ENCODE results near the gene ALOX12B. TPM values are rescaled to one million over a fixed set of nuclear protein-coding genes. Genes with fewer than 3 reads are reported as not detected.

ALOX12B gene
- total and polyA plus RNA-seq, 2 of the 8 experiments (the other 6 are each of a cell fraction or from before 2014, with no cell fraction given): 0.86 TPM; not detected in 1

DNA sequence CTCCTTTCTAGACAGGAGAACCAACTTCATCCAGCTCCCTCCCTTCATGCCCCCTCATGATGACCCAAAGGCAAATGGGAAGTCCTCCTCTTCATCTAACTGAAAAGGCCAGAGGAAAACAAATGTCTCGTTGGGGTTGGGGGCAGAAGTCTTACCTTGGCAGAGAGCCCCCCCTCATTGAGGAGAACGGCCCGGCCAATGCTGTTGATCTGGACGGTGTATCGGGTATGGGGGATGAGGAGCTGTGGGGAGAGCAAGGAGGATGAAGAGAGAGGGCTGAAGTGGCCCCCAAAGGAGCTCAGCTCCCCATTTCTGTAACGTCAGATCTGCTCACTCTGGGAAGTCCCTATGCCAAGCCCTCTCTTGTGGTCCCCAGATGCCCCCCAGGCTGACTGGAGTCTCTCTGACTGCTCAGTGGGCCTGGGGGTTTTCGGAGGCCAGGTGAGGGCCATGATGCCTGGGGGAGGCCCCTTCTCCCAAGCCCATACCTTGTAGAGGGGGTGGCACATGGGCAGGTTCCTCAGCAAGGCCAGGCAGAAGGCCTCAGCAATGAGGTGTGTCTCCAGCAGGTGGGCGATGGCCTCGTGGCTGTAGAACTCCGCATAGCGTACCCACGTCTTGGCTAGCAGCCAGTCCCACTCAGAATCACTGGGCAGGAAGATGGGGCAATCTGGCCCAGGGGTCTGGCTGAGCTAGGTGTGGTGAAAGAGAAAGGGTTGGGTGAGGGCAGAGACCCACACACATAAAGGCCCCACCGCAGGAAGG is 10.8 kb downstream of the ALOX12B start:
- Histone ChIP-seq H3K56ac (replicated peaks; ENCODE audit: insufficient read length, low read depth, low read length) (no peak overlapping the region), H3K79me1 (ENCODE audit: low read depth, low read length) (no peaks in the 10 kb centered on the region), H2BK5ac (ENCODE audit: low read depth, low read length) (no peak overlapping the region), H2BK15ac (ENCODE audit: low read length) (no peak overlapping the region), H3K27me3 (replicated peaks in 1 of 4; ENCODE audit: control insufficient read depth in 3 of 4, extremely low read depth in 1 of 4, insufficient read depth in 3 of 4, low read length in 3 of 4) (peaks cover 29 to 68% (median 56%) of the 10 kb centered on the region in 4 experiments), H2BK120ac (replicated peaks; ENCODE audit: low read depth, low read length) (no peak overlapping the region), H3K27ac (ENCODE audit: low read depth, low read length) (no peak overlapping the region), H4K91ac (replicated peaks; ENCODE audit: insufficient read length, low read length) (no peak overlapping the region), H3K23ac (ENCODE audit: insufficient read length) (no peak overlapping the region), H3K18ac (ENCODE audit: extremely low read depth, low read length) (no peak overlapping the region), H3K79me2 (ENCODE audit: control insufficient read depth in 1 of 2, insufficient read depth in 2 of 2, low read length in 2 of 2) (no peaks in the 10 kb centered on the region), H3K23me2 (ENCODE audit: low read depth, low read length) (peaks cover 13% of the 10 kb centered on the region), H4K20me1 (replicated peaks in 1 of 2; ENCODE audit: control insufficient read depth in 1 of 2, insufficient read depth in 2 of 2, low read length in 2 of 2) (peaks cover 0 to 4% of the 10 kb centered on the region in 2 experiments), H3K9ac (replicated peaks in 1 of 4; ENCODE audit: extremely low read depth in 1 of 4, low read depth in 3 of 4, low read length in 3 of 4) (no peak overlapping the region), H4K8ac (ENCODE audit: extremely low read depth, insufficient read depth, low read length) (no peak overlapping the region), H2BK20ac (ENCODE audit: low read length) (no peak overlapping the region), H3K36me3 (ENCODE audit: control insufficient read depth in 2 of 4, insufficient read depth in 4 of 4, low read length in 3 of 4) (no peaks in the 10 kb centered on the region), H3K4ac (replicated peaks; ENCODE audit: insufficient read length, low read depth, low read length) (no peak overlapping the region), H2AK5ac (ENCODE audit: low read depth, low read length) (no peak overlapping the region), H3K4me1 (replicated peaks in 1 of 4; ENCODE audit: control insufficient read depth in 3 of 4, insufficient read depth in 4 of 4, low read length in 3 of 4) (peaks cover 0 to 24% (median 12%) of the 10 kb centered on the region in 4 experiments; a peak in 6 of 7 replicates), H3K4me2 (ENCODE audit: insufficient read depth in 1 of 2, low read depth in 2 of 2, low read length in 2 of 2) (no peak overlapping the region), H2AFZ (ENCODE audit: low read length) (no peak overlapping the region), H2BK12ac (ENCODE audit: low read depth, low read length) (no peak overlapping the region), H4K5ac (ENCODE audit: insufficient read length, low read depth, low read length) (no peak overlapping the region), H3K14ac (ENCODE audit: insufficient read length) (no peak overlapping the region), H3K4me3 (ENCODE audit: extremely low read depth in 1 of 4, insufficient read depth in 2 of 4, low read depth in 3 of 4, low read length in 4 of 4) (no peak overlapping the region), H3K9me3 (ENCODE audit: insufficient read depth in 2 of 2, low read depth in 1 of 2, low read length in 1 of 2) (no peaks in the 10 kb centered on the region)
- 87% methylated on average over 13 of the region's 13 CpGs; no CpG with 5 or more reads in 1 of the 2 experiments for whole genome bisulfite sequencing, 2 experiments (ENCODE audit: extremely low coverage in 1 of 2, insufficient coverage in 1 of 2, insufficient read length in 1 of 2, insufficient replicate concordance in 2 of 2, low coverage in 1 of 2, low lambda C conversion rate in 2 of 2, missing lambda C conversion rate in 1 of 2)
- ChIA-PET CTCF (ENCODE audit: partially characterized antibody) (interaction anchor here (0.6 to 17.3 kb wide), 8 partner anchors 12 to 145 kb away, joined by 3 to 315 read pairs (median 60); partner anchors contain the start of genes ALOX12B, ALOXE3 and PER1), POLR2A (ENCODE audit: partially characterized antibody) (interaction anchor here (0.8 to 1.6 kb wide), 3 partner anchors 16 to 97 kb away, joined by 3 to 4 read pairs (median 3); no protein-coding TSS in a partner anchor)
- DNase-seq (ENCODE audit: low read depth in 1 of 2, low spot score in 2 of 2): no peak
- FAIRE-seq: no peak
- TF ChIP-seq ASH2L (IDR thresholded peaks at IDR 0.05; ENCODE audit: low read length): no peak
- TF ChIP-seq JUND (IDR thresholded peaks at IDR 0.05; ENCODE audit: low read length): no peak
- no peak for TF ChIP-seq GABPA (IDR thresholded peaks at IDR 0.05; ENCODE audit: borderline replicate concordance, insufficient read depth, low read length)
- TF ChIP-seq POU5F1 (IDR thresholded peaks at IDR 0.05; ENCODE audit: low read depth, low read length): no peak
- TF ChIP-seq TEAD4 (IDR thresholded peaks at IDR 0.05; ENCODE audit: low read depth, low read length): no peak
- no peak for TF ChIP-seq YY1 (IDR thresholded peaks at IDR 0.05; ENCODE audit: low read depth, low read length)
- TF ChIP-seq TCF12 (IDR thresholded peaks at IDR 0.05; ENCODE audit: low read depth, low read length): no peak
- TF ChIP-seq TAF1 (IDR thresholded peaks at IDR 0.05; ENCODE audit: low read depth, low read length): no peak
- no peak for TF ChIP-seq POLR2AphosphoS5 (IDR thresholded peaks at IDR 0.05; ENCODE audit: low read depth, low read length)
- no peak for TF ChIP-seq RFX5 (IDR thresholded peaks at IDR 0.05; ENCODE audit: borderline replicate concordance, low read depth, low read length)
- TF ChIP-seq SP4 (IDR thresholded peaks at IDR 0.05; ENCODE audit: low read length): no peak
- TF ChIP-seq RXRA (IDR thresholded peaks at IDR 0.05; ENCODE audit: insufficient read depth, low read depth, low read length): no peak
- TF ChIP-seq GTF2F1 (IDR thresholded peaks at IDR 0.05; ENCODE audit: borderline replicate concordance, low read depth, low read length): no peak
- TF ChIP-seq HDAC2 (IDR thresholded peaks at IDR 0.05; ENCODE audit: borderline replicate concordance in 1 of 2, low read depth in 2 of 2, low read length in 2 of 2): no peak
